ENCODE measurements around the gene GSTT2B.
A peak's percentile ranks its signal among the peaks of the same experiment; 100 is the strongest.
"Not testable (repeated sequence)": the region's sequence is repeated elsewhere in the genome, so short reads cannot be mapped to it uniquely, and the experiment has no call there.

GSTT2B gene

DNA sequence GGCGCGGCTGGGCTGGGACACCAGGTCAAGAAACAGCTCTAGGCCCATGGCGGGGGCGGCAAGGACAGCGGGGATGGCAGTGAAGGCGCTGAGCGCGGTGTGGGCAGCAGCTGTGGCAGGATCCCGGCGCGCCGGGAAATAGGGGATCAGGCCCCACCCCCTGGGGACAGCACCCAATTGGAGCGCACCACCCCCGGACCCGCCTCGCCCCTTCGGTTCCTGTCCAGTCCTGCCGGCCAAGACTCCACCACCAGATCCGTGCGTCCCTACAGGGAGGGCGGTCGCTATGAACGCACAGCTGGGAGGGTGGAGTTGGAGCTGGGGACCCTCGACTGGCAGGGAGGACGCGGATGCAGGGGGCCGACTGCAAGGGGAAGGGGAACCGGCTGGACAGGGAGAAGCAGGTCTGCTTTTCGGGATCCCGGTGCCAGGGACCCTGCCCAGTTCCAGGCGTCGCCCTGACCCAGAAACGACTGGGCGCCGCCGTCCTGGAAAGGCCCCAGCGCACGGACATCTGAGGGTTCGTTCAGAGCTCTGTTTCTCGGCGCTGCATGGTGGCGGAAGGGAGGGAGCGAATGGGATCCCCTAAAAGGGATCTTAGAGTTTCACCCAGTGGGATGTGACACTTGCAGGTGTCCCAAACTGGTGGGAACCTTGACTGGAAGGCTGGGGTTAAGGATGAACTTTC, at the start of gene GSTT2B:
GSTT2B (minus strand) TSS at position 112 of the 688 bp plus-strand sequence; CDS start at position 48, 64 bp downstream.
- not testable (repeated sequence) for ATAC-seq

DNA sequence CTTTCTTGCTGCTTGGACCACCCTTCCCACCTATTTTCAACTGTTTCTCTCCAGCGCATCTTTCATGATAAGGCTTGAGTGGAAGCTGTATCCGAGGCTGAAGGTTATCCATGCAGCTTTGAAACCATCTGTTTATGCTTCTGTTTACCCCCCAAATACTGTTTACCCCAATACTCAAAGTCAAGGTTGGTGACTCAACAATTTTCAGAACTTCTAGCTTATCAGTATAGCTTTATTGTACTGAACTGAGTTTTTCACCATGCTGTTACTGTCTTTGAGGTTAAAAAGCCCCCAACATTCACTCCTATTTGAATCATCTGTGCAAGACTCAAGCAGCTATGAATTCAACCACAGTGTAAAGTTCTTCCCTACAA, 49.0 kb upstream of the GSTT2B start:
- no peak for ATAC-seq

GRCh38 chr22:24009227-24010017, 48.4 kb upstream of the GSTT2B start:
- no peak for ATAC-seq

DNA sequence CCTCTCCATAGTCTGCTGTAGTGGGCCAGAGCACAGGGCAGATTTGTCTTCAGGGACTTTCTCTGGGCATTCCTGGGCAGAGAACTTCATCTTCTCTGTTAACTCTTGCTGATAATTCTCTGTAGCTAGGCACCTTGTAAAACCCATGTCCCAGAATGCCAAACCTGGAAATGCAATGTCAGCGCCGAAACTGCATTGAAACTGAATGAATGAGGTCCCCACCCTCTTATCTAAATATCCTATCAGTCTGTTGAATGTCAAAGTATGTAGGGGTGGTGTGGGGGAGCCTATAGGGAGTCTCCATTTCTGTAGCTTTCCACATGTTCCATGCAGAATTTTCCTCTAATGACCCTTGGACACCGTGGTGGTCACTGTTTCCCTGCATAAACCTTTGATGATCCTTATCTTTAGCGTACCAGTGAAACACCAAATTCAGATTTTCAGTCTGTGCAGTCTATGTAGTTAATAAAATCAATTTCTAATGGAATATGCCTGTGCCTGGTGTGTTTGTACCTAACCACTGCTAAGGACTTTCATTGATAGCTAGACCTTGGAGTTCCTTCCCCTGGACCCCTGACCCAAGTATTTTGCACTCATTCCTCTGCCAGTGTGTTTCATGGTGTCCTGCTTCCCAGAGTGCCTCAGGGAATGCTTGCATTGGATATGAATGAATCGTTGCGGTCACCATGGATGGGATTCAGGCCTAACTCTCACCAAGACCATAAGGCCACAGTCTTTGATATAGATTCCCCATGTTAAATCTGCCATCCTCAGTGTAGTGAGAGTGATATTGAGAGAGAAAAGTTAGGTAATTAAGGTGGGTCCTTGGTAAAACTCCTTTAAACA, 47.6 kb upstream of the GSTT2B start:
- no peak for ATAC-seq

- ATAC-seq: no peak
Measured at GRCh38 chr22:24008022-24008283, 47.0 kb upstream of the GSTT2B start.

GRCh38 chr22:24007253-24008021, 46.4 kb upstream of the GSTT2B start:
- ATAC-seq: no peak

DNA sequence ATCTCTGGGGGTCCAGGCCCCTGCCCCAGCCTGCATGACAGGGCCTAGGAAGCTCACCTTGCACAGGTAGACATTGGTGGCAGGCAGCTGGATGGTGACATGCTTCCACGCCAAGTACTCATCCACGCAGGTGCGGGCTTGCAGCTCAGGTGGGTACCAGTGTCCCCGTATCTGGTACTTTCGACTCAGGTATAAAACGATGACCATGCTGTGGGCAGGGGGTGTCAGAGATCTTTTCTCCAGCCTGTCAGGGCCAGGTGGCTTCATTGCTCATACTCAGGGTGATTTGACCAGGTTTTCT, 45.9 kb upstream of the GSTT2B start:
- no peak for ATAC-seq

DNA sequence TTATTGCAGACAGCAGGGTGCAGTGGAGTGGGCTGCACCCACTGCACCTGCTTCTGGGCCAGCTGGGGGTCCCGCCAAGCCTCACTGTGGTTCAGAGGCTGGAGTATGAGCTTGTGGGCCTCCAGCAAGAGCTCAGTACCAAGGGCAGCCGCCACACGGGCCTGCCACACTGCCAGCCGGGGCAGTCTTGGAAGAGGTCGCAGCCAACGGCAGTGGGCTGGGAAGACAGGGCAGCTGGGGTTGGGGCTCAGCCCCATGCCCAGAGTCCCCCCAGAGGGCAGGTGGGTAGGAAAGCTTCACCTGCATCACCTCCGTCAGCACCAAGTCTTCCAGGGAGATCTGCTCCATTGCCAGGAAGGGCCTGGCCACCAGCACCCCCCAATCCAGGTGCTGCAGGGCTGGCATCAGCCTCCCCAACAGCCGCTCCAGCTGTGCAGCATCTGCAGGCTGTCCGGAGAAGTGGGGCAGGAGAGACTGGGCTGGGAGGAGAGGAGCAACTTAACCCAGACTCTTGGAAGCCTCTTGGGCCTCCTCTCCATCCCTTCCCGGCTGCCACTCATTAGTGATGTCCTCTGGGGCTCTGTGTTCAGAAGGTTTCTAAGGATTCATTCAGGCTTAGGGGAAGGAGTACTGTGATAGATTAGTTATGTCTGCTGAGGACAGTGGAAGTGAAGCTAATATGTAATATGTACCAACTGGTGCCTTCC, 45.4 kb upstream of the GSTT2B start:
- ATAC-seq: no peak

GRCh38 chr22:24005201-24005600, 44.2 kb upstream of the GSTT2B start, which contains the start of gene GSTT4:
GSTT4 (minus strand) TSS chr22:24005453; CDS start chr22:24005356, 97 bp downstream.
- no peak for ATAC-seq

- ATAC-seq: no peak
Measured at GRCh38 chr22:24003887-24004286, 42.9 kb upstream of the GSTT2B start.

DNA sequence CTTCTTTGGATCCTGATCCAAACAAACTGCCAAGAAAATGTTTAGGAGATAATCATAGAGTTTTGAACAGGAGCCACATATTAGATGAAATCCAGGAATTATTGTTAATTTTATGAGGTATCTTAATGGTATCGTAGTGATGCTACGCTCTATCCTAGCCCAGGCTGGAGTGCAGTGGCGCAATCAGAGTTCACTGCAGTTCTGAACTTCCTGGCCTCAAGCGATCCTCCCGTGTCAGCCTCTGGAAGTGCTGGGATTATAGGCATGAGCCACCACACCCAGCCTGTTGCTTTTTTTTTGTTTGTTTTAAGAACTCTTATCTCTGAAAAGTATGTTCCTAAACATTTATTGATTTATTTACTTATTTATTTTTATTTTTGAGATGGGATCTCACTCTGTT, 41.9 kb upstream of the GSTT2B start:
- no peak for ATAC-seq

DNA sequence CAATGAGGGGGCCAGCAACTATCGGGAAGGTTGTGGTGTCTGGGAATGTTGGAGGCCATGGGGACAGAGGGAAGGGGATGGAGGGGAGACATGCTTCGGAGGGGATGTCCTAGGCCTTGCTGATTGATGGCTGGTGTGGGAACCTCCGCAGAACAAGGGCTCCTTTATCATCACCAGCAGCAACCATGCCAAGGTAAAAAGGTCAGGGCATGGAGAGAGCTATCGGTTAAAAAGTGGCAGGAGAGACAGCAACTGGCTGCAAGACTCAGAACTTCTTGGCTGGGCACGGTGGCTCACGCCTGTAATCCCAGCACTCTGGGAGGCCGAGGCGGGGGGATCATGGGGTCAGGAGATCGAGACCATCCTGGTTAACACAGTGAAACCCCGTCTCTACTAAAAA, 41.3 kb upstream of the GSTT2B start:
- ATAC-seq: no peak

- ATAC-seq: no peak
Measured at GRCh38 chr22:24001314-24001713, 40.3 kb upstream of the GSTT2B start.

DNA sequence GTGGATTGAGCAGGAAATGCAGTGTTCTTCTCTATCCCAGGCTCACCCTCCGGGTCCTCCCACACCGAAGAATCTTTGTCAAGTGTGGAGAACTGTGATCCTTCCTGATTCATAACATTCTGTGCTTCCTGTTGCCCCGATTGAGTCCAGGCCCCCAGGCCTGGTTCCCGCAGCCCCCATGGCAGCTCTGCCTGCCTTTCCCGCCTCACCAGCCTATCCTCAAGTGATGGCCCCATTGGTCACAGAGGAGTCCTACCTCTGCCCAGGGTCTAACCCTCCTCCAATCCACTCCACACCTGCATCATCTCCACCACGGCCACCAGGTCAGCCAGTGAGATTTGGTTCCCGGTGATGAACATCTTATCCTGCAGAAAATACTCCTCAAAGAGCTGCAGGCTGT, 38.8 kb upstream of the GSTT2B start:
- not testable (repeated sequence) for ATAC-seq

DNA sequence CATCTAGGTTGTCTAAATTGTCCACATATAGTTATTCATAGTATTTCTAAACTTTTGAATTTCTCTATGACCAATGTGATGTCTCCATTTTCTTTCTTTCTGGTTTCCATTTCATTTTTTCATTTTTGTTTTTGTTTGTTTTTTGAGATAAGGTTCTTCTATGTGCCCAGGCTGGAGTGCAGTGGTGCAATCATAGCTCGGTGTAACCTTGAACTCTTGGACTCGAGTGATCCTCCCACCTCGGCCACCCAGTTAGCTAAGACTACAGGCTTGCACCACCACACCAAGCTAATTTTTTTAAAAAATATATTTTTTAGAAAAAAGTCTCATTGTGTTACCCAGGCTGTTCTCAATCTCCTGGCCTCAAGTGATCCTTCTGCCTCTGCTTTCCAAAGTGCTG, 36.1 kb upstream of the GSTT2B start:
- no peak for ATAC-seq

GRCh38 chr22:23993581-23994177, 32.7 kb upstream of the GSTT2B start:
- not testable (repeated sequence) for ATAC-seq

DNA sequence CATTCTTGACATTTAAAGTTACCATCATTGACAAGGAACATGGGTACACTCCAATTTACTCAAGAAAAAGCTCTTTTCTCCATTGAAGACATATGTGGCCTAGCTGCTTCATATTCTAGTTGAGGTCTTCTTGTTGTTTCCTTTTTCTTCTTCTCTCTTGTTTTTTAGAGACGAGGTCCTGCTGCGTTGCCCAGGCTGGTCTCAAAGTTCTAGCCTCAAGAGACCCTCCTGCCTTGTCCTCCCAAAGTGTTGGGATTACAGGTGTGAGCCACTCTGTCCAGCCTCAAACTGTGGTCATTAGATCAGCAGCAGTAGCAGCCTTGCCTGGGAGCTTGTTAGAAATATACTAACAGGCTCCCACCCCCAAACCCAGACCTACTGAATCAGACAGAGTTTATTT, 32.1 kb upstream of the GSTT2B start:
- ATAC-seq: not testable (repeated sequence)

- not testable (repeated sequence) for ATAC-seq
Measured at GRCh38 chr22:23989583-23990244, 28.7 kb upstream of the GSTT2B start.

DNA sequence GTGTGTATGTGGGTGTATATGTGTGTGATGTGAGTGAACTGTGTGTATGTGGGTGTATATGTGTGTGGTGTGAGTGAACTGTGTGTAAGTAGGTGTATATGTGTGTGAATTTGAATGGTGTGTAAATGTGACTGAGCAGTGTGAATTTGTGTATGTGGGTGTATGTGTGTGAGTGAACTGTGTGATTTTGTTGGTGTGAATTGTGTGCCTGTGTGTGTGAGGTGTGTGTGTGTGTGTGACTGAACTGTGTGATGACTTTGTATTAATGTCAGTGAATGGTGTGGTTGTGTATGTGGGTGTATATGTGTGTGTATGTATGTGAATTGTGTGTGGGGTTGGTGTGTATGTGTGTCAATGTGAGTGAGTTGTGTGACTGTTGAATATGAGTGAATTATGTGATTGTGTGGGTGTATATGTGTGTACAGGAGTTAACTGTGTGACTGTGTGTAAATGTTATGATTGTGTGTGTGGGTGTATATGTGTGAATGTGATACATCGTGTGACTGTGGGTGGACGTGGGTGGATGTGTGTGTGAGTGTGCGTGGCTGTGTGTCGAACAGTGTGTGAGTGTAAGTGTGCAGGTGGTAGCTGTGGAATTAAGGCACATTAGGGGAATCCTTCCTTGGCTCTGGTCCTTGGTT, 25.7 kb upstream of the GSTT2B start:
- not testable (repeated sequence) for ATAC-seq

GRCh38 chr22:23986089-23986488, 25.1 kb upstream of the GSTT2B start:
- ATAC-seq: not testable (repeated sequence)

DNA sequence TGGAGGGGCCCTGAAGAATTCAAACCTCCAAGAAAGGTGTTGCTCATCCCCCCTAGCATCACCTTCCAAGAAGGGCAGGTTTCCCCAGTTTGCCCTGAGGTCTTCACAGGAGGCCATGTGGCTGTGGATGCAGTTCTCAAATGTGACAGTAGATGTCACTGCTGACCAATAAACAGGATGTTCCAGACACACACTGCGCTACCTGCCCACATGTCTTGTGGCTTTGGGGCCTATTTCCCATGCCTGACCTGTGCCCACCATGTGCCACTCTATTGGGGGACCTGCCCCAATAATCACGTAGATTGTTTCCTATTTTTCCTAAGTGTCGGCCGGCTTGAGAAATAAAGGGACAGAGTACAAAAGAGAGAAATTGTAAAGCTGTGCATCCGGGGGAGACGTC, 23.4 kb upstream of the GSTT2B start:
- peak; percentile 60 to 91 for ATAC-seq

Data from activated CD4-positive, CD25-positive, alpha-beta regulatory T cell treated with anti-CD3 and anti-CD28 coated beads, Interleukin-2, amount 50 U/mL, for 24 hours (primary cell).